ENCODE data around the gene RBM15. TPM values are rescaled to one million over a fixed set of nuclear protein-coding genes. Genes with fewer than 3 reads are reported as not detected.

The RBM15 gene
- total and polyA plus RNA-seq, 2 donors (not counting 1 experiment from before 2014, with no cell fraction given) = 8.4 to 25.9 TPM

- H3K27ac ChIP-seq (ENCODE audit: insufficient read depth, low read length) = no peak overlapping the region
- DNase-seq (ENCODE audit: low read depth in 2 of 2) = no peak
- H3K4me3 ChIP-seq (replicated peaks in 1 of 4; ENCODE audit: control extremely low read depth in 1 of 4, insufficient read depth in 1 of 4, low read depth in 3 of 4, low read length in 4 of 4) = no peak overlapping the region
- H3K79me2 ChIP-seq (ENCODE audit: control insufficient read depth, insufficient read depth, low read length) = no peaks in the 10 kb centered on the region
- H3K9me3 ChIP-seq (ENCODE audit: control insufficient read depth, insufficient read depth, low read depth, low read length) = no peaks in the 10 kb centered on the region
- no peaks in the 10 kb centered on the region for H3K27me3 ChIP-seq (ENCODE audit: control insufficient read depth, insufficient read depth, low read length)
- H2AFZ ChIP-seq (ENCODE audit: low read length) = no peak overlapping the region
- H3K36me3 ChIP-seq (ENCODE audit: control insufficient read depth, insufficient read depth, low read length) = no peaks in the 10 kb centered on the region
- TF ChIP-seq, protein P1, sequence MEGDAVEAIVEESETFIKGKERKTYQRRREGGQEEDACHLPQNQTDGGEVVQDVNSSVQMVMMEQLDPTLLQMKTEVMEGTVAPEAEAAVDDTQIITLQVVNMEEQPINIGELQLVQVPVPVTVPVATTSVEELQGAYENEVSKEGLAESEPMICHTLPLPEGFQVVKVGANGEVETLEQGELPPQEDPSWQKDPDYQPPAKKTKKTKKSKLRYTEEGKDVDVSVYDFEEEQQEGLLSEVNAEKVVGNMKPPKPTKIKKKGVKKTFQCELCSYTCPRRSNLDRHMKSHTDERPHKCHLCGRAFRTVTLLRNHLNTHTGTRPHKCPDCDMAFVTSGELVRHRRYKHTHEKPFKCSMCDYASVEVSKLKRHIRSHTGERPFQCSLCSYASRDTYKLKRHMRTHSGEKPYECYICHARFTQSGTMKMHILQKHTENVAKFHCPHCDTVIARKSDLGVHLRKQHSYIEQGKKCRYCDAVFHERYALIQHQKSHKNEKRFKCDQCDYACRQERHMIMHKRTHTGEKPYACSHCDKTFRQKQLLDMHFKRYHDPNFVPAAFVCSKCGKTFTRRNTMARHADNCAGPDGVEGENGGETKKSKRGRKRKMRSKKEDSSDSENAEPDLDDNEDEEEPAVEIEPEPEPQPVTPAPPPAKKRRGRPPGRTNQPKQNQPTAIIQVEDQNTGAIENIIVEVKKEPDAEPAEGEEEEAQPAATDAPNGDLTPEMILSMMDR (conservative IDR thresholded peaks at IDR 0.05 in 1 of 2, IDR thresholded peaks at IDR 0.05 in 1 of 2; ENCODE audit: low read depth in 1 of 2, low read length in 2 of 2) = no peak
- TF ChIP-seq EZH2 (IDR thresholded peaks at IDR 0.05; ENCODE audit: low read length, missing control alignments) = no peak
- H3K9ac ChIP-seq (ENCODE audit: insufficient read depth, low read length) = no peak overlapping the region
- no peaks in the 10 kb centered on the region for H3K4me1 ChIP-seq (ENCODE audit: control insufficient read depth, extremely low read depth, insufficient read depth, low read length)
- H4K20me1 ChIP-seq (ENCODE audit: control insufficient read depth, extremely low read depth, insufficient read depth, low read length) = no peaks in the 10 kb centered on the region
- H3K4me2 ChIP-seq (ENCODE audit: extremely low read depth, insufficient read depth, low read length) = no peak overlapping the region
Observed at GRCh38 chr1:110320168-110320518, 19.0 kb upstream of the RBM15 start.

DNA sequence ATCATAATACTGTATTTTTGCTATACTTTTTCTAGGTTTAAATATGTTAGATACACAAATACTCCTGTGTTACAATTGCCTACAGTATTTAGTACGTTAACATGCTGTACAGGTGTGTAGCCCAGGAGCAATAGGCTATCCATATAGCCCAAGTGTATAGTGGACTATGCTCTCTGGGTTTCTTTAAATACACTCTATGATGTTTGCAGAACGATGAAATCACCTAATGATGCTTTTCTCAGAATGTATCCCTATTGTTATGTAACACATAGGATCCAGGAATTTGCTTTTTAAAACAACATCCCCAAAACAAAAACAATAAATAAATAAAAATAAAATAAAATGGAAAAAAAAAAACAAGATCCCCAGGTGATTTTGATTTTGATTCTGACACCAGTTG lies 18.1 kb upstream of the RBM15 start:
- Histone ChIP-seq H3K4me2 (ENCODE audit: extremely low read depth, insufficient read depth, low read length) (no peak overlapping the region), H3K9me3 (ENCODE audit: control insufficient read depth, insufficient read depth, low read depth, low read length) (no peaks in the 10 kb centered on the region), H3K9ac (ENCODE audit: insufficient read depth, low read length) (no peak overlapping the region), H2AFZ (ENCODE audit: low read length) (no peak overlapping the region), H4K20me1 (ENCODE audit: control insufficient read depth, extremely low read depth, insufficient read depth, low read length) (no peaks in the 10 kb centered on the region), H3K27ac (ENCODE audit: insufficient read depth, low read length) (no peak overlapping the region), H3K36me3 (ENCODE audit: control insufficient read depth, insufficient read depth, low read length) (no peaks in the 10 kb centered on the region), H3K27me3 (ENCODE audit: control insufficient read depth, insufficient read depth, low read length) (no peaks in the 10 kb centered on the region), H3K4me3 (replicated peaks in 1 of 4; ENCODE audit: control extremely low read depth in 1 of 4, insufficient read depth in 1 of 4, low read depth in 3 of 4, low read length in 4 of 4) (no peak overlapping the region), H3K4me1 (ENCODE audit: control insufficient read depth, extremely low read depth, insufficient read depth, low read length) (no peaks in the 10 kb centered on the region), H3K79me2 (ENCODE audit: control insufficient read depth, insufficient read depth, low read length) (no peaks in the 10 kb centered on the region)
- TF ChIP-seq, protein P1 (conservative IDR thresholded peaks at IDR 0.05 in 1 of 2, IDR thresholded peaks at IDR 0.05 in 1 of 2; ENCODE audit: low read depth in 1 of 2, low read length in 2 of 2) = no peak
- TF ChIP-seq EZH2 (IDR thresholded peaks at IDR 0.05; ENCODE audit: low read length, missing control alignments) = no peak
- no peak for DNase-seq (ENCODE audit: low read depth in 2 of 2)

GRCh38 chr1:110321846-110322245 lies 17.3 kb upstream of the RBM15 start:
- no peaks in the 10 kb centered on the region for H3K4me1 ChIP-seq (ENCODE audit: control insufficient read depth, extremely low read depth, insufficient read depth, low read length)
- H3K9me3 ChIP-seq (ENCODE audit: control insufficient read depth, insufficient read depth, low read depth, low read length) = no peaks in the 10 kb centered on the region
- no peak overlapping the region for H3K4me3 ChIP-seq (replicated peaks in 1 of 4; ENCODE audit: control extremely low read depth in 1 of 4, insufficient read depth in 1 of 4, low read depth in 3 of 4, low read length in 4 of 4)
- H3K36me3 ChIP-seq (ENCODE audit: control insufficient read depth, insufficient read depth, low read length) = no peaks in the 10 kb centered on the region
- no peaks in the 10 kb centered on the region for H3K27me3 ChIP-seq (ENCODE audit: control insufficient read depth, insufficient read depth, low read length)
- DNase-seq (ENCODE audit: low read depth in 2 of 2) = no peak
- no peak overlapping the region for H3K4me2 ChIP-seq (ENCODE audit: extremely low read depth, insufficient read depth, low read length)
- H3K9ac ChIP-seq (ENCODE audit: insufficient read depth, low read length) = no peak overlapping the region
- no peaks in the 10 kb centered on the region for H4K20me1 ChIP-seq (ENCODE audit: control insufficient read depth, extremely low read depth, insufficient read depth, low read length)
- TF ChIP-seq, protein P1 (conservative IDR thresholded peaks at IDR 0.05 in 1 of 2, IDR thresholded peaks at IDR 0.05 in 1 of 2; ENCODE audit: low read depth in 1 of 2, low read length in 2 of 2) = no peak
- TF ChIP-seq EZH2 (IDR thresholded peaks at IDR 0.05; ENCODE audit: low read length, missing control alignments) = no peak
- H2AFZ ChIP-seq (ENCODE audit: low read length) = no peak overlapping the region
- no peaks in the 10 kb centered on the region for H3K79me2 ChIP-seq (ENCODE audit: control insufficient read depth, insufficient read depth, low read length)
- no peak overlapping the region for H3K27ac ChIP-seq (ENCODE audit: insufficient read depth, low read length)

All from fibroblast of lung (primary cell).